GM19099 (cell line): Measurements from ENCODE around the gene TRAK2.

Source experiments
- POLR2A ChIP-seq: IDR thresholded peaks from 3 replicates; pipeline ENCODE4 v1.6.1; 2011; ENCODE audit warnings: low read depth; ENCODE audit not compliant: insufficient read length; ENCODE audit errors: extremely low read depth

TRAK2 gene

DNA sequence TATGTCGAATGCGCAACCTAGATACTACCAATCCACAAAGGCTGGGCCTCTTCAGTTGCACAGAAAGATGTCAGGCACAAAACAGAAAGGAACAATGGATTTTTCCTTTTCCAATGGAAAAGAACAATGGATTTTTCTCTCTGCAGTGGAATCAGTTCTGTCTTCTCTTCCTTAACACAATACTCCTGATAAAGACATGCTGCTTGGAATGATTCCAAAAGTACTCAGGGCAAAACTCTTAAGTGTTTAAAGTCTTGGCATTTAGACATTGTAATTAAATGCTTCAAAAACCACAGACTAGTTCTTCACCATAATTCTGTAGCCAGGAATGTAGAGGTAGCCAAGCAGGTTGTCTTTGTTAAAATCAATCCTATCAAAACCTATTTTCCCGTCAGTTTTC is 47.4 kb downstream of the TRAK2 start:
- no peak for TF ChIP-seq POLR2A

DNA sequence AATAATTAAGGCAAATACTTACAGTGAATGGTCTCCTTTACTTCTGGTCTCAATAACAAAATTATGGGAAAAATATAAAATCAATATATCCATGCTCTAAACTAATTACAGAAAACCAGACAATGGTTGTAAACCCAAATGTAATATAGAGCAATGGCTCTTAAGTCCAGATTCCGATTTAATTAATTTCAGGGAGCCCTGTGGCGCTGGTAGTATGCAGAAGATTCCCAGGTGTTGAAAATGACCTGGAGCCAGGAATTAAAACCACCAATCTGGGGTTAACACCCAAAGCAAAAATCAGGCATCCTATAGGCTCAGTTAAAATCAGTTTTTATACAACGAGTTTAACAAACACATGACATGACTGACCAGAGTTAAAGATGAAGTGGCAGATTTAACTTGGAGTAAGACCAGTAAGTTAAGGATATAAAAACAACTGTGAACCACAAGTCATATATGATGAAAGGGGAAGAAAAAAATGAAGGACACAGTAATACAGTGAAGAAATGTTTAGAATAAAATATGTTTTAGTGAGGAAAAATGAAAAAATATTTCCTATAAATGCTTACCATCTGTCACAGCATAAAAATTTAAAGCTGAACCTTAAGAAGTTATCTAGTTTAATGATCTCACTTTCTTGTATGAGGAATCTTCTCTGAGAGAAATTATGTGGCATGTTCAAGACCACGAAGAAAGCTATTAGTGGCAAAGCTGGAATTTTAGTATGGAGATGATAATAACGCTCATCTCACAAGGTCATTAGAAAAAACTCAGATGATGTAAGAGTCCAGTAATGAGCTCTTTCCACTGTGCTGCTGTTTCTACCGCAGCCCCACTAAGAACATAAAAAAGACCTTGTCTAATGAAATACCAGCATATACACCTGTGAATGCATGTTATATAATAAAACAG is 48.4 kb downstream of the TRAK2 start:
- no peak for TF ChIP-seq POLR2A

DNA sequence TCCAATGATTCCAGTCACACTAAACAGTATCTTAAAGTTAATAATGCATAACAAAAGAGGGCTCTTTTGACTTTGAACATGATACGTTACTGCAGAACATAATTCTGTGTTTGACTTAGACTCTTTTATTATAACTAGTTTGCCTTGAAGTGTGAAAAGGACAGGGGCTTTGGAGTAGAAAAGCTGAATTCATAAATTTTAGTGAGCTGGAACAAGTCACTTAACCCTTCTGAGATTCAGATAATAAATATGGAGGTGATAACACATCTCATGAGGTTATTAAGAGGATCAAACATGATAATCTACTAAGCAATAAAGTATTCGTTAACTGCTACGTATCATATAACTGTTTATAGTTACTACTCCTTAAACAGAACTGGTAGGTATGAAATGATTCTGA is 49.4 kb downstream of the TRAK2 start:
- TF ChIP-seq POLR2A: no peak

DNA sequence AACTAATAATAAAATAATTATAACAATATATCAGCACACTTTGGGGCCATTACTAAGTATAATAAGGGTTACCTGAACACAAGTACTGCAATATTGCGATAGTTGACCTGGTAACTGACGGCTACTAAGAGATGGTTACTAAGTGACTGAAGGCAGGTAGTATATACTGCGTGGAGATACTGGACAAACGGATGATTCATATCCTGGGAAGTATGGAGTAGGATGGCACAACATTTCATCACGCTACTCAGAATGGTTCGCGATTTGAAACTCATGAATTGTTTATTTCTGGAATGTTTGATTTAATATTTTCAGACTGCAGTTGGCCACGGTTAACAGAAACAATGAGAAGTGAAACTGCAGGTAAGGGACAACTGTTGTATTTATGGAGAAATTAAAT is 54.7 kb downstream of the TRAK2 start:
- no peak for TF ChIP-seq POLR2A

DNA sequence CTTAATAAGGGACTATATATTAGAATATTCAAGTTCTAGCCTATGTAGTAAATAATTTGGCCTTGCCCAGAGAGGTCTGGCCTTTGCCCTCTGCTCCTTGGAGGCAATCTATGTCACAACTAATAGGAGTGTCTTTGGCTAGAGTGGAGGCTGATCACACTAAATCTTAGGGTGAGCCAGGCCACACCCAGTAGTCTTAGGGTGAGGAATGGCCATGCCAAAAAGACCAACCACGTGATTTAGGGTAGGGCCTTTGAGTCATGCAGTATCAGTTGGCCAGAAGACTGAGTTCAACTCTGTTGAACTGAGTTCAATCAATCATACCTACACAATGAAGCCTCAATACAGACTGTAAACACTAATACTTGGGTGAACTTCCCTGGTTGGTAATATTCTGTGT is 68.1 kb downstream of the TRAK2 start:
- TF ChIP-seq POLR2A: no peak

DNA sequence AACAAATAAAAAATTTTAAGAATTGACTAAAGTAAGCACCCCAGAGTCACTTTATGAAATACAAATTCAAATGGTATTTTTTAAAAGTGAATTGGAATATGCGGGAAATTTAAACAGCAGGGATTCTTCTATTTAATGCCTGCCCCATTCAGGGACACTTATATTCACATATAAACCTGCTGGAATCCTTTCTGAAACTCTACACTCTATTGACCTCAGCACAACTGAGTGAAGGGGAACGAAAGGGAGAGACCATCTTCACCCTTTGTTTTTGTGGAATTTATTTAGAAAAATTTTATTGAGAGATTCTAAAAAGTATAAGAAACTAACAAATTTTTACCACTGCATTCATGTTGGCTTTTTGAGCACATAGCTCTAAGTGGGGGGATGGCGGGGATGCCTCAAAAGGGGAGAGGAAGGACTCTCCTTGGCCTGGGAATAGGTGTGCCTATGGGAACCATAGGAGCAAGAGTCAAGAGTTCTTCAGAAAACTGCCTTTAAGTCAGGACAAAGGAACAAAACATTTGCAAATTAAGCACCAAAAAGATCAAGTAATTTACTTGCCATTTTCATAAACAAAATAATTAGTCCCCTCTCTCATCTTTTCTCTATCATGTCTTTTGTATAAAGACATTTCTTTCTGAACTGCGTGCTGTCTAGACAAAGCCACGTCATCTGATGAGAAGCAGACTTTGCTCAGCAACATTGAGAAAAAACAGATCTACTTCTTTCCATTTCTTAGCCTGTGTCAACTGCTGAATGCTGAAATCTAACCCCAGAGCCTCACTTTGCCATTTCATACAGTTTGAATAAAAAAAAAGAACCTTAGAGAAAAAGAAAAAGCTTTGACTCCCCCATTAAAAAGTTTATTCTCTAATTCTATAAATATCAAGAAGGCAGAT is 72.5 kb downstream of the TRAK2 start:
- TF ChIP-seq POLR2A: no peak

DNA sequence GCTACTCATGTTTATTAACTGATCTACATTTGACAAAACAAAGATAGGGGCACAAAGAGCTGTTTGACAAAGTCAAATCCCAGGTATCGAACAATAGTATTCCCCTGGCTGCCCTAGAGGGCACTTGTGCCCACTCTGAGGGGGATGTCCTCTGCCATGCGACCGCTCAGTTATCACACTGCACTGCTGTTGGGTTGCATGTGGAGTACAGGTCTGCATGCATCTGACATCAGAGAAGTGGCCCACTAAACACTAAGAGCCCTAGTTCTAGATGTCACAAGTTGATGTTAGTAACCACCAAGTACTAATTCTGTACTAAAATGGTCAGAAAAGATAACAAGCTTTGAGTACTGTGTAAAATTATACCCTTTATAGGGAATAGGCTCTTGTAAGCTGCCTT is 74.0 kb downstream of the TRAK2 start:
- no peak for TF ChIP-seq POLR2A

DNA sequence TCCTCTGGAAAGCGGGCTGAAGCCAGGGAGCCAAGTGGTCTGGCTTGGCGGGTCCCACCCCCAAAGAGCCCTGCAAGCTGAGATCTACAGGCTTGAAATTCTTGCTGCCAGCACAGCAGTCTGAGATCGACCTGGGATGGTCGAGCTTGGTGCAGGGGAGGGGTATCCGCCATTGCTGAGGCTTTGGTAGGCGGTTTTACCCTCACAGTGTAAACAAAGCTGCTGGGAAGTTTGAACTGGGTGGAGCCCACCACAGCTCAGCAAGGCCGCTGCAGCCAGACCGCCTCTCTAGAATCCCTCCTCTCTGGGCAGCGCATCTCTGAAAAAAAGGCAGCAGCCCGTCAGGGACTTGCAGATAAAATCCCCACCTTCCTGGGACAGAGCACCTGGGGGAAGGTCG is 81.5 kb downstream of the TRAK2 start:
- TF ChIP-seq POLR2A: no peak

DNA sequence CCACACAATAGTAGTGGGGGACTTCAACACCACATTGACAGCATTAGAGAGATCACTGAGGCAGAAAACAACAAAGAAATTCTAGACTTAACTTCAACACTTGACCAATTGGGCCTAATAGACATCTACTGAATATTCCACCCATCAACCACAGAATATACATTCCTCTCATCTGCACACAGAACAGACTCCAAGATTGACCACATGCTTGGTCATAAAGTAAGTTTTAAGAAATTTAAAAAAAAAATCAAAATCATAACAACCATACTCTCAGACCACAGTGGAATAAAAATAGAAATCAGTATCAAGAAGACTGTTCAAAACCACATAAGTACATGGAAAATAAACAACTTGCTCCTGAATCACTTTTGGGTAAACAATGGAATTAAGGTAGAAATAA is 85.1 kb downstream of the TRAK2 start:
- no peak for TF ChIP-seq POLR2A

DNA sequence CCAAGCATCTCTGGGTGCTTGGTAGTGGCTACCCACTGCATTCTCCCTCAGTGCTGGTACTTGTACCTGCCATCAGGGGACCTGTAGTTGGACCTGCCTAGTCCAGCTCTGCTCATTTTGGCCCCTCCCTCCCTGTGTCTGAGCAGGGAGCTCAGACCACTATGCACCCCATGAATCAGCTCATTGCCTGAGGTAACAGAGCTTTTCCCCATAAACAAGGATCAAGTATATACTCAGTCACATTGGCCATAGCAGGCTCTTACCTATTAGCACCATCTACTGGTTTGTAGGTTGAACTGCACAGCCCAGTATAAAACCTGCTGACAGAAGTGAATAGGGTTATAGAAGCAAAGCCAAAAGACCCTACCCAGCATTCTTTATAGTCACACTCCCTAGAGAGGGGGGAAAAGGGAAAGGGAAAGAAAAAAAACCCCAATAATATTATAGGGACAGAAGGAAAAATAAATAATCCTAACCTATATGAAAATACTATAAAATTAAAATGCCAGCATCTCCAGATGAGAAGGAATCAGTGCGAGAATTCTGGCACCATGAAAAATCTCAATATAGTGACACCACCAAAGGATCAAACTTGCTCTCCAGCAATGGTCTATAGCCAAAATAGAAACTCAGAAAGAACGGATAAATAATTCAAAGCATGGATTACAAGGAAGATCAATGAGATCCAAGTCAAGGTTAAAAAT is 87.2 kb downstream of the TRAK2 start:
- TF ChIP-seq POLR2A: no peak

DNA sequence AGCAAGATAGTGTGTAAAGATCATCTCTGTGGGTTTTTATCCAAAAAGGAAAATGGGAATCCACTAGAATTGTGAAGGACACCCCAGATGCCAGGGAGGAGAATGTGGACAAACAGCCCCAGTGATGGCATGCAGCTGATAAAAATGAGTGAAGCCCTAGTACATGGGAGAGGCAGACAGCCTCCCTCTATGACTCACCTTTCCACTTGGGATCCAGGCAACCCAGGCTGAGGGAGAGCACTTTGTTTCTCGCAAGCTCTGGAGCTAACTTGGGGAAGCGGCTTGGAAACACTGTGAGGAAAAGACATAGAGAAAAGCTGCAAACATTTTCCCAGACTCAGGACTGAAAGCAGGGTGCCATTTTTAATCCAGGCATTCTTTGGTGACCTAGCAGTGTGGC is 88.9 kb downstream of the TRAK2 start:
- TF ChIP-seq POLR2A: no peak

DNA sequence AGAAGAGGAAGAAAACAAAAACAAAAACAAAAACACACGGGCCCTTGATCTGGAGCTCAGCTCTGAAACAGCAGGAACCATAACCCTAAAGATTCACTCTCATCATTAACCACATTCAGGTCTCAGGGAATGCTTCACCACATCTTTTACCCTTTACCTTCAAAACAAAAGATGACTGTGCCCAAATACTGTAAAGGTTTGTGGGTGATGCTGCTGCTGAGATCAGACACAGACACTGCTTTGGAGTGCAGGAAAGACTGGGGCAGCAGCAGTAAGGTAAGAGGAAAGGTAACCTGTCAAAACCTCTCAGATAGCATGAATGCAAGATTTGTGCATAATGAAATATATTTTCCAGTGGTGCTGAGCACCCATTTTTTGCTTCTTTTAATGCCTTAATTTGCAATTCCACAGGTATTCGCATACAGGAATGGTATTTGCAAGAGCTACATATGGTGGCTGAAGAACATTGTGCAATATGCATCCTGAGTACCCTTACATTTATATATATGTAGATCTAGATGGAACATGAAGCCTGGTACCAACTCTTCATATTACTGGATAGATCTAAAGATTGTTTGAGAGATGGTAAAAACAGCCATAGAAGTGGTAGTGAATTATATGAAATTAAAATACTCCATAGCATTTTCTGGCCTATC is 90.1 kb downstream of the TRAK2 start:
- TF ChIP-seq POLR2A: no peak

DNA sequence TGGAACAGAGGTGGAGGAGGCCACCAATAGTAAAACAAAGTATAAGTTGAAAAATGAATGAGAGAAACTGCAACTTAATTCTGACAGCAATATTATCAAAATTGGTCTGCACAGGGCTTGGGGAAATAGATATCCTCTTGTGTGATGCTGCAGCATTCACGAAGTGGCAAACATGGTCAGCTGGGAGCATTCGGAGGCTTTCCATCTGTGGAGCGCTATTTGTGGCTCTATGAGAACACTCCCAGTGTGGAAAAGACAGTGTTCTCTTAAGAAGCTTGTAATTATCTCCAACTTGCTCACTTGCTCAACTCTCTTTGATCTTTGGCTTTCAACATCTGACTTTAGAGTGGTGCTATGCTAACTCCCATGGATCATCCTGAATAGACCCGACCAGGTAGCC is 91.0 kb downstream of the TRAK2 start:
- no peak for TF ChIP-seq POLR2A

DNA sequence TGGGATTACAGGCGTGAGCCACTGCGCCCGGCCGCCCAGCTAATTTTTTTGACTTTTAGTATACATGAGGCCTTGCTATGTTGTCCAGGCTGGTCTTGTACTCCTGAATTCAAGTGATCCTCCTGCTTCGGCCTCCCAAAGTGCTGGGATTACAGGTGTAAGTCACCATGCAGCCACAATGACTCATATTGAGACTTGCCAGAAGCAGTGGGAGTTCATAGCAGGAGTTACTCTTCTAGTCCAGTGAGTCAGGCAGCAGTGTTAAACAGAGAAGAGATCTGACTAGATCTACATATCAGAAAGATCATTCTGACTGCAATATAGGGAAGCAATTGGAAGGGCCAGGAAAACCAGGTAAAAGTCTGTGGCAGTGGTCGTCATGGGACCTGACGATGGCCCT is 92.6 kb downstream of the TRAK2 start:
- TF ChIP-seq POLR2A: no peak

DNA sequence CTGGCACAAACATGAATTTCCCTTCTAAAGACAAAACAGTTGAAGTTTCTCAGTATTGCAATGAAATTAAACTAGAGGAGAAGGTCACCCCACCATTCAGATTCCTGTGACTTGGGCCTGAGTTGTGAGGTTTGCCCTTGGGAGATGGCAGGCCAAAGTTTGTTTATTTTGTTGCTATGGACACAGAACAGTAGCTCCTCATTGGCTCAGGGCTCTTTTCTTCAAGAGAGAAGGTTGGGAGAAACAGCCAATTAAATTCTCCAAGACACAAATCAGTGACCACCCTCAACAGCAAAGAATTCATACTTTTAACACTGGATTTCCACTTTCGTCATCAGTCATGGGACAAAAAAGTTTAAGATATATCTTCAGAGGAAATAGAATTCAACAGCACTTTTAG is 94.0 kb downstream of the TRAK2 start, which contains the start of gene FLACC1:
FLACC1 (minus strand) TSS at position 125 of the 400 bp plus-strand sequence. CDS start 5,941 bp downstream, outside the sequence.
- no peak for TF ChIP-seq POLR2A

DNA sequence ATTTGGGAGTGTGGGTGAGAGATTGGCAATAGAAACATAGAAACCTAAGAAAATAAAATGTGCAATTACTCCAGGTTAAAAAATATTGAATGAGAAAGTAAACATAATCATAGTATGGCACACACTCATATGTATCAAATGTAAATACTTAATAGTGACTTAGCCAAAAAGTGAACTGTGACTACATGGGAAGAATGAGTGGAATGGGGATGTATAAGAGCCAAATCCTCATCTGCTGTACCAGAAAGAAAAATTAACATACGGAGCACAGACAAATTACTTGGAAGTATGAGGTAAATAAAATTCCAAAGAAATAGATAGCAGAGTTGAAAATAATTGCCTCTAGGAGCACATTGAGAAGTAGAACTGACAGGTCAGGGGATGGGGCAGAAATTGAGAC is 98.1 kb downstream of the TRAK2 start:
- no peak for TF ChIP-seq POLR2A
